Thymus (tissue), 11 donors: ENCODE measurements around the gene CFHR2. TPM values are rescaled to one million over a fixed set of nuclear protein-coding genes. Genes with fewer than 3 reads are reported as not detected.
"Not testable (repeated sequence)": the region's sequence is repeated elsewhere in the genome, so short reads cannot be mapped to it uniquely, and the experiment has no call there.

Source experiments
- DNase-seq, 9 donors: peaks; one replicate each; pipeline ENCODE4 v3.0.0-alpha.2; 2013; ENCODE audit warnings: low spot score in 9 of 9, low read depth in 6 of 9, missing footprints in 1 of 9
- H3K27ac ChIP-seq, 2 donors: one replicate each; pipeline ENCODE4 v1.5.1; 2013; ENCODE audit warnings: control low read depth in 1 of 2, low read depth in 1 of 2, low read length in 1 of 2, mild to moderate bottlenecking in 1 of 2, moderate library complexity in 1 of 2
- H3K27me3 ChIP-seq, 2 donors: one replicate each; pipeline ENCODE4 v1.5.1; 2013; ENCODE audit warnings: low read length in 1 of 2; ENCODE audit not compliant: control insufficient read depth in 2 of 2, insufficient read depth in 1 of 2
- H3K36me3 ChIP-seq, 2 donors: one replicate each; pipeline ENCODE4 v1.5.1; 2013; ENCODE audit warnings: low read length in 1 of 2, mild to moderate bottlenecking in 1 of 2, moderate library complexity in 1 of 2; ENCODE audit not compliant: control insufficient read depth in 2 of 2, insufficient read depth in 2 of 2
- H3K4me1 ChIP-seq, 2 donors: one replicate each; pipeline ENCODE4 v1.5.1; 2013; ENCODE audit warnings: low read length in 2 of 2; ENCODE audit not compliant: control insufficient read depth in 2 of 2, insufficient read depth in 2 of 2
- H3K4me3 ChIP-seq, 2 donors: one replicate each; pipeline ENCODE4 v1.5.1; 2013; ENCODE audit warnings: low read length in 2 of 2, control low read depth in 1 of 2, mild to moderate bottlenecking in 1 of 2
- H3K9me3 ChIP-seq, 2 donors: one replicate each; pipeline ENCODE4 v1.5.1; 2013; ENCODE audit warnings: low read length in 1 of 2, mild to moderate bottlenecking in 1 of 2; ENCODE audit not compliant: control insufficient read depth in 2 of 2, insufficient read depth in 1 of 2
- WGBS: extraction: QIAGEN DNeasy Blood & Tissue Kit; methylation state at CpG from one replicate; pipeline ENCODE4 v1.1.7; 2013; 5-methylcytosine and 5-hydroxymethylcytosine counted together
- polyA plus RNA-seq: library from polyadenylated mRNA; stranded (reverse); fragments of 200-250 nt; gene quantifications from one replicate; pipeline ENCODE4 v1.2.3, GENCODE V29; 2013
- total RNA-seq: library from RNA; stranded (reverse); fragments of 120-200 nt; gene quantifications from one replicate; pipeline ENCODE4 v1.2.4, GENCODE V29; 2013
- donor health status: healthy.

CFHR2 gene
- total and polyA plus RNA-seq, 2 donors: 0.09 TPM; not detected in 1

DNA sequence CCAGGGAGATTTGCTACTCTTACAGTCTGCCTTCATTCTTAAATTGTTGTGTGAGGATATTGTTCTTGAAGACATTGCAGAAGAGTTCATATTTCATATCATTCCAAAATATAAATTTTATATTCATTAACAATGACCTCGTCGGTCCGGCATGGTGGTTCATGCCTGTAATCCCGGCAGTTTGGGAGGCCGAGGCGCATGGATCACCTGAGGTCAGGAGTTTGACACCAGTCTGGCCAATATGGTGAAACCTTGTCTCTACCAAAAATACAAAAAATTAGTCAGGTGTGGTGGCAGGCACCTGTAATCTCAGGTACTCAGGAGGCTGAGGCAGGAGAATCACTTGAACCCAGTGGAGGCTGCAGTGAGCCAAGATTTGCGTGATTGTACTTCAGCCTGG is 38.7 kb downstream of the CFHR2 start:
- not testable (repeated sequence) for H3K27me3 ChIP-seq, H3K27ac ChIP-seq, H3K4me3 ChIP-seq, H3K36me3 ChIP-seq, H3K4me1 ChIP-seq, DNase-seq, H3K9me3 ChIP-seq
- 98% methylated on average over 7 of the region's 7 CpGs for WGBS

DNA sequence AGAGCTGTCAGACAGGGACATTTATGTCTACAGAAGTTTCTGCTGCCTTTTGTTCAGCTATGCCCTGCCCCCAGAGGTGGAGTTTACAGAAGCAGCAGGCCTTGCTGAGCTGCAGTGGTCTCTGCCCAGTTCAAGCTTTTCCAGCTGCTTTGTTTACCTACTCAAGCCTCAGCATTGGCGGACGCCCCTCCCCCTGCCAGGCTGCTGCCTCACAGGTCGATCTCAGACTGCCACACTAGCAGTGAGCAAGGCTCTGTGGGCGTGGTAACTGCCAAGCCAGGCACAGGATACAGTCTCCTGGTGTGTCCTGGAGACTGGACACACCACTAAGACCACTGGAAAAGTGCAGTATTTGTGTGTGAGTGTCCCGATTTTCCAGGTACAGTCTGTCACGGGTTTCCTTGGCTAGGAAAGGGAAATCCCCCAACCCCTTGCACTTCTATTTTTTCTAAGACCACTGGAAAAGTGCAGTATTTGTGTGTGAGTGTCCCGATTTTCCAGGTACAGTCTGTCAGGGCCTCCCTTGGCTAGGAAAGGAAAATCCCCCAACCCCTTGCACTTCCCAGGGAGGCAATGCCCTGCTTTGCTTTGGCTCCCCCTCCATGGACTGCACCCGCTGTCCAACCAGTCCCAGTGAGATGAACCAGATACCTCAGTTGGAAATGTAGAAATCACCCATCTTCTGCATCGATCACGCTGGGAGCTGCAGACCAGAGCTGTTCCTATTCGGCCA is 48.5 kb downstream of the CFHR2 start:
- not testable (repeated sequence) for DNase-seq, H3K9me3 ChIP-seq, H3K27me3 ChIP-seq, H3K36me3 ChIP-seq, H3K4me3 ChIP-seq, H3K27ac ChIP-seq, H3K4me1 ChIP-seq
- 82% methylated on average over 11 of the region's 11 CpGs for WGBS

- Histone ChIP-seq H3K27ac (no peak overlapping the region), H3K4me1 (no peaks in the 10 kb centered on the region), H3K36me3 (no peaks in the 10 kb centered on the region), H3K27me3 (no peaks in the 10 kb centered on the region), H3K4me3 (no peak overlapping the region), H3K9me3 (no peaks in the 10 kb centered on the region)
- DNase-seq: no peak
- WGBS: 92% methylated on average over 2 of the region's 2 CpGs
These were observed 50.4 kb downstream of the CFHR2 start for GRCh38 chr1:196993916-196994315.

DNA sequence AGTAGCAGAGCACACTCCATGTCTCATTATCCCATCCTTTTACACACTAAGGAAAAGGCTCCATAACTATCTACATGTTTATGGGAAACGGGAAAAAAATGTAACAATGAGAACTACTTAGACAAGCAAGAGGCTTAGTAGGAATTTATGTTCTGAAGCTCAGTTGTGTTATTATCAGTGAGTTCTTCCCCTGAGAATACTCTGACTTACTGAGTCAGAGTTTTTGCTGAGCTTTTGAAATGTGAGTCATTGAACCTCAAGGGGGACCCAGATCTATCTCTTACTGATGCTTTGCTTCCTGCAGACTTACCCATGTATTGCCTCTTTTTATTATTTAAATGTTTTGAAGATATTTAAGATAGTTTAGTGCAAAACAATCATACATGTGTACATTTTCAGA is 53.9 kb downstream of the CFHR2 start:
- no peaks in the 10 kb centered on the region for H3K9me3 ChIP-seq
- WGBS: 98% methylated on average over 1 of the region's 1 CpG
- no peaks in the 10 kb centered on the region for H3K27me3 ChIP-seq
- H3K36me3 ChIP-seq: no peaks in the 10 kb centered on the region
- H3K4me3 ChIP-seq: no peak overlapping the region
- no peak for DNase-seq
- no peaks in the 10 kb centered on the region for H3K4me1 ChIP-seq
- H3K27ac ChIP-seq: no peak overlapping the region

DNA sequence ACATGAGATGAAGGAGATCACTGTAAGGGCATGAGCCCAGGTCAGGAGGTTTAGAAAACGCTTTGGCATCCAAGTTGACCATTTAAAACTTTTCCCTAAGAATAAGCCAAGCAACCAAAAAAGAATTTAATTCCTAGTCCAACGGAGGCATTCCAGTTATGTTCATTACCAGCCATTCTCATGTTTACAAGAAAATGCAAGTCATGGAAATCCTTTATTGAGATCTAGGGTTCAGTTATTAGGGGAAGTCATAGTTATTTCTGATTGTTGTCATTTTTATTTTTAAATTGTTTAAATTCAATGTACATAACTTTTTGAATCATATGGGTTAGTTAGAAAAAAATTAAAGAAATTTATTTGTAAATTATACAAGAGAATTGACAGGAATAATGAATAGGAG is 58.3 kb downstream of the CFHR2 start:
- Histone ChIP-seq H3K9me3 (no peaks in the 10 kb centered on the region), H3K27me3 (no peaks in the 10 kb centered on the region), H3K27ac (no peak overlapping the region), H3K4me1 (no peaks in the 10 kb centered on the region), H3K4me3 (no peak overlapping the region), H3K36me3 (no peaks in the 10 kb centered on the region)
- DNase-seq: no peak
- 93% methylated on average over 2 of the region's 2 CpGs for WGBS

DNA sequence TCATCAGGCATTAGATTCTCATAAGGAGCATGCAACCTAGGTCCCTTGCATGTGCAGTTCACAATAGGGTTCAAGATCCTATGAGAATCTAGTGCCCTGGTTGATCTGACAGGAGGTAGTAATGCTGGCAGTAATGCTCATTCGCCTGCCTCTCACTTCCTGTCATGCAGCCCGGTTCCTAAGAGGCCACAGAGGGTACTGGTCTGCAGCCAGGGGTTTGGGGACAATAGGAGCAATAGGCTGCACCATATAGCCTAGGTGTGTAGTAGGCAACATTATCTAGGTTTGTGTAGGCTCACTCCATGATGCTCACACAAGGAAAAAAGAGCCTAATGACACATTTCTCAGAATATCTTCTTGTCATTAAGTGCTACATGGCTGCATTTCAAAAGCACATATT is 59.6 kb downstream of the CFHR2 start:
- WGBS: 79% methylated on average over 2 of the region's 2 CpGs
- Histone ChIP-seq H3K27ac (no peak overlapping the region), H3K4me1 (no peaks in the 10 kb centered on the region), H3K36me3 (no peaks in the 10 kb centered on the region), H3K27me3 (no peaks in the 10 kb centered on the region), H3K4me3 (no peak overlapping the region), H3K9me3 (no peaks in the 10 kb centered on the region)
- no peak for DNase-seq

DNA sequence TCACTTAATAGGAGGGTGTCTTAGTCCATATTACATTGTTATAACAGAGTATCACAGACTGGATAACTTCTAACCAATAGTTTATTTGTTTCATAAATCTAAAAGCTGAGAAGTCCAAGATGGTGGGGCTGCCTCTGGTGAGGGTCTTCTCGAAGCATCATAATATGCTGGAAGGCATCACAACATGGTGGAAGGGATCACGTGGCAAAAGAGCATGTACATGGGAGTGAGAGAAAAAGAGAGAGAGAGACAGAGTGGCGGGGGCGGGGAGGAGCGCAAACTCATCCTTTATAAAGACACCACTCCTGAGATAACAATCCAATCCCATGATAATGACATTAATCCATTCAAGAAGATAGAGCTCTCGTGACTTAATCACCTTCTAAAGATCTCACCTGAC is 65.3 kb downstream of the CFHR2 start:
- Histone ChIP-seq H3K4me1 (no peaks in the 10 kb centered on the region), H3K27ac (no peak overlapping the region), H3K27me3 (no peaks in the 10 kb centered on the region), H3K9me3 (no peaks in the 10 kb centered on the region), H3K4me3 (no peak overlapping the region), H3K36me3 (no peaks in the 10 kb centered on the region)
- WGBS: 96% methylated on average over 6 of the region's 6 CpGs
- DNase-seq: no peak

Other genes with a start within 250 kb of the CFHR2 start
- gene CFHR3, start 168.9 kb upstream of the CFHR2 start, total RNA-seq: not detected
- not detected for gene CFHR3, start 168.9 kb upstream of the CFHR2 start, polyA plus RNA-seq
- gene CFHR1, start 124.0 kb upstream of the CFHR2 start, total RNA-seq: 1.3 TPM
- gene CFHR1, start 124.0 kb upstream of the CFHR2 start, polyA plus RNA-seq: 0.09 TPM
- gene CFHR4, start 55.7 kb upstream of the CFHR2 start, total RNA-seq: 0.19 TPM
- gene CFHR4, start 55.7 kb upstream of the CFHR2 start, polyA plus RNA-seq: 0.07 TPM
- not detected for gene CFHR5, start 33.8 kb downstream of the CFHR2 start, total RNA-seq
- gene CFHR5, start 33.8 kb downstream of the CFHR2 start, polyA plus RNA-seq: not detected
- under 0.01 TPM for gene F13B, start 123.5 kb downstream of the CFHR2 start, total RNA-seq
- 0.05 TPM for gene F13B, start 123.5 kb downstream of the CFHR2 start, polyA plus RNA-seq
- 39.7 TPM for gene ASPM, start 202.9 kb downstream of the CFHR2 start, total RNA-seq
- 9.6 TPM for gene ASPM, start 202.9 kb downstream of the CFHR2 start, polyA plus RNA-seq